PFSK-1 (cell line): Measurements from ENCODE around the gene MS4A8.

Source experiments
- POLR2AphosphoS5 ChIP-seq: IDR thresholded peaks from 2 replicates; pipeline ENCODE4 v1.6.1; 2012; ENCODE audit warnings: low read depth, mild to moderate bottlenecking, control low read depth, low read length, moderate library complexity
- SIN3A ChIP-seq: IDR thresholded peaks from 2 replicates; pipeline ENCODE4 v1.6.1; 2012; ENCODE audit warnings: mild to moderate bottlenecking, low read length, moderate library complexity, borderline replicate concordance; ENCODE audit not compliant: insufficient read depth
- TAF1 ChIP-seq: IDR thresholded peaks from 2 replicates; pipeline ENCODE4 v1.6.1; 2012; ENCODE audit warnings: low read length, control low read depth, borderline replicate concordance; ENCODE audit not compliant: insufficient read depth
- TF ChIP-seq, protein P1 (sequence below), 2 experiments: IDR thresholded peaks; 2 replicates each; pipeline versions ENCODE4 v1.6.1 to v1.8.0; 2011 to 2012; ENCODE audit warnings: low read depth in 2 of 2, low read length in 2 of 2, control low read depth in 1 of 2, inconsistent platforms in 1 of 2, mild to moderate bottlenecking in 1 of 2, moderate library complexity in 1 of 2; ENCODE audit not compliant: insufficient read depth in 1 of 2

DNA sequence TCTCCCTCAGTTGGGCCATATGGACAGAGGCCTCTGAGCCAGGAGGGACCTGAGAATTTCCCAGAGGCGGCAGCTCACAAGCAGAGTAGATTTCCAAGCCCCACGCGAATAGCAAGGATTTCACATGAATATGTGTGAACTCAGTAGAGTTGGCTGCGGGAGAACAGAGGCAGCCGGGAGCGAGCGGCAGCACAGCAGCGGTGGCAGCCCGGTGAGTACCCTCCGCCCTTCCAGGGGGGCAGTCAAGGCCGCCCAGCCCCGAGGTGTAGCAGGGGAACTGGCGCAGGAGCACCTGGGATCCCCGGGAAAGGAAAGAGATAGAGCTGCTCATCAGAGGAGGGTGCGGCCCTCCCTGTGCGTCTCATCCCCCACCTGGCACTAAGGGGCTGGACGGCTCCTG, 48.8 kb downstream of the MS4A8 start:
- no peak for TF ChIP-seq POLR2AphosphoS5
- no peak for TF ChIP-seq SIN3A
- no peak for TF ChIP-seq TAF1
- TF ChIP-seq, protein P1, sequence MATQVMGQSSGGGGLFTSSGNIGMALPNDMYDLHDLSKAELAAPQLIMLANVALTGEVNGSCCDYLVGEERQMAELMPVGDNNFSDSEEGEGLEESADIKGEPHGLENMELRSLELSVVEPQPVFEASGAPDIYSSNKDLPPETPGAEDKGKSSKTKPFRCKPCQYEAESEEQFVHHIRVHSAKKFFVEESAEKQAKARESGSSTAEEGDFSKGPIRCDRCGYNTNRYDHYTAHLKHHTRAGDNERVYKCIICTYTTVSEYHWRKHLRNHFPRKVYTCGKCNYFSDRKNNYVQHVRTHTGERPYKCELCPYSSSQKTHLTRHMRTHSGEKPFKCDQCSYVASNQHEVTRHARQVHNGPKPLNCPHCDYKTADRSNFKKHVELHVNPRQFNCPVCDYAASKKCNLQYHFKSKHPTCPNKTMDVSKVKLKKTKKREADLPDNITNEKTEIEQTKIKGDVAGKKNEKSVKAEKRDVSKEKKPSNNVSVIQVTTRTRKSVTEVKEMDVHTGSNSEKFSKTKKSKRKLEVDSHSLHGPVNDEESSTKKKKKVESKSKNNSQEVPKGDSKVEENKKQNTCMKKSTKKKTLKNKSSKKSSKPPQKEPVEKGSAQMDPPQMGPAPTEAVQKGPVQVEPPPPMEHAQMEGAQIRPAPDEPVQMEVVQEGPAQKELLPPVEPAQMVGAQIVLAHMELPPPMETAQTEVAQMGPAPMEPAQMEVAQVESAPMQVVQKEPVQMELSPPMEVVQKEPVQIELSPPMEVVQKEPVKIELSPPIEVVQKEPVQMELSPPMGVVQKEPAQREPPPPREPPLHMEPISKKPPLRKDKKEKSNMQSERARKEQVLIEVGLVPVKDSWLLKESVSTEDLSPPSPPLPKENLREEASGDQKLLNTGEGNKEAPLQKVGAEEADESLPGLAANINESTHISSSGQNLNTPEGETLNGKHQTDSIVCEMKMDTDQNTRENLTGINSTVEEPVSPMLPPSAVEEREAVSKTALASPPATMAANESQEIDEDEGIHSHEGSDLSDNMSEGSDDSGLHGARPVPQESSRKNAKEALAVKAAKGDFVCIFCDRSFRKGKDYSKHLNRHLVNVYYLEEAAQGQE (IDR thresholded peaks at IDR 0.05; ENCODE audit: insufficient read depth in 1 of 2, low read depth in 2 of 2, low read length in 2 of 2) = no peak
